Measurements from ENCODE around the gene FOXJ3. TPM values are rescaled to one million over a fixed set of nuclear protein-coding genes. Genes with fewer than 3 reads are reported as not detected.

The FOXJ3 gene
- total and polyA plus RNA-seq, 2 experiments from 2014 or later: 16.3 to 23.6 TPM

DNA sequence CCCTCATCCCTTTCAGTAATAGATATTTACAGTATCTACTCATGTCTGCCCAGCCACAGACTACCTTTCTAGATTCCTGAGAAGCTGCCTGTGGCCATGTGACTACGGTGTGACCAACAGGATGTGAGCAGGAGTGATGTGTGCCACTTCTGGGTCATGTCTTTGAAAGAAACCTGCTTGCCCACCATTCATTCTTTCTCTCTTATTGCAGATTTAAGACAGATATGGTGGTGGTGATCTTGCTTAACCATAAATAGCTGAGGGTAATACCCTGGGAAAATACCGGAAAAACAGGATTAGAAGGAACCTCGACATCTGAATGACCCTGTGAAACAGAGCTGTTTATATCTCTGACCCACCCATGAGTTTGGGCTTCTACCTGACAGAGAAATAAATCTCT is 128.9 kb downstream of the FOXJ3 start:
- Histone ChIP-seq H3K9me2 (ENCODE audit: insufficient read depth) (peaks cover 4% of the 10 kb centered on the region; the same call in 1 of the 2 replicates), H3K4me3 (no peak overlapping the region), H3K79me2 (ENCODE audit: insufficient read depth) (peaks cover 94% of the 10 kb centered on the region), H3K9ac (no peak overlapping the region), H3F3A (ENCODE audit: insufficient read depth) (peaks cover 28% of the 10 kb centered on the region), H3K4me1 (ENCODE audit: insufficient read depth) (peaks cover 21% of the 10 kb centered on the region), H3K9me3 (ENCODE audit: low read depth) (no peaks in the 10 kb centered on the region), H3K27me3 (replicated peaks; ENCODE audit: insufficient read depth) (no peaks in the 10 kb centered on the region), H4K20me1 (ENCODE audit: insufficient read depth) (no peaks in the 10 kb centered on the region), H2AFZ (no peak overlapping the region), H3K27ac (no peak overlapping the region), H3K36me3 (ENCODE audit: low read depth) (peaks cover 12% of the 10 kb centered on the region), H3K4me2 (ENCODE audit: unreplicated experiment) (no peak overlapping the region)
- TF ChIP-seq EZH2 (IDR thresholded peaks at IDR 0.05; ENCODE audit: insufficient read depth, poor library complexity, severe bottlenecking) (no peak), EZH2phosphoT487 (IDR thresholded peaks at IDR 0.05; ENCODE audit: insufficient read depth, low read depth) (no peak)
- in situ Hi-C loops (cut with MboI): no loop called here
- no peak for DNase-seq
- WGBS, 2 experiments (ENCODE audit: low coverage in 1 of 2, low lambda C conversion rate in 2 of 2, missing lambda C conversion rate in 2 of 2): 81 to 89% methylated on average over 3 of the region's 3 CpGs

DNA sequence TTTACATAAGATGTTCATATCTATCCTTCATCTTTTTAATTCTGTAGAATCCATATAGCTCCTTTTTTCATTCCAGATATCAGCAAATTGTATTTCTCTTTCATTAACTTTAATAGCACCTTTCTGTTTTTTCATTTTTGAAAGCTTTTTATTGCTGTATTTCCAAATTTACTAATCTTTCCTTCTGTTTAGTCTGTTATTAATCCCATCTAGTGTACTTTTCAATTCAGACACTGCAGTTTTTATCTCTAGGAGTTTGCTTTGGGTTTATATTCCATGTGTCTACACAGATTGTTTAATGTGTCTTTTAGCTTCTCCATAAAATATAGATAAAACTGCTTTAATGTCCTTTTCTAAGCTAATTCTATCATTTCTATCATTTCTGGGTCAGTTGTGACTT is 133.0 kb downstream of the FOXJ3 start:
- H3K9ac ChIP-seq: no peak overlapping the region
- no peaks in the 10 kb centered on the region for H3F3A ChIP-seq (ENCODE audit: insufficient read depth)
- TF ChIP-seq EZH2phosphoT487 (IDR thresholded peaks at IDR 0.05; ENCODE audit: insufficient read depth, low read depth) (no peak), EZH2 (IDR thresholded peaks at IDR 0.05; ENCODE audit: insufficient read depth, poor library complexity, severe bottlenecking) (no peak)
- peaks cover 33% of the 10 kb centered on the region for H3K36me3 ChIP-seq (ENCODE audit: low read depth)
- no peaks in the 10 kb centered on the region for H3K9me3 ChIP-seq (ENCODE audit: low read depth)
- no peaks in the 10 kb centered on the region for H3K4me1 ChIP-seq (ENCODE audit: insufficient read depth)
- in situ Hi-C loops (cut with MboI): no loop called here
- peaks cover 69% of the 10 kb centered on the region for H3K79me2 ChIP-seq (ENCODE audit: insufficient read depth)
- H4K20me1 ChIP-seq (ENCODE audit: insufficient read depth): no peaks in the 10 kb centered on the region
- DNase-seq: no peak
- H3K27me3 ChIP-seq (replicated peaks; ENCODE audit: insufficient read depth): no peaks in the 10 kb centered on the region
- no peak overlapping the region for H3K27ac ChIP-seq
- H3K4me3 ChIP-seq: no peak overlapping the region
- H3K4me2 ChIP-seq (ENCODE audit: unreplicated experiment): no peak overlapping the region
- no peaks in the 10 kb centered on the region for H3K9me2 ChIP-seq (ENCODE audit: insufficient read depth)
- no peak overlapping the region for H2AFZ ChIP-seq

DNA sequence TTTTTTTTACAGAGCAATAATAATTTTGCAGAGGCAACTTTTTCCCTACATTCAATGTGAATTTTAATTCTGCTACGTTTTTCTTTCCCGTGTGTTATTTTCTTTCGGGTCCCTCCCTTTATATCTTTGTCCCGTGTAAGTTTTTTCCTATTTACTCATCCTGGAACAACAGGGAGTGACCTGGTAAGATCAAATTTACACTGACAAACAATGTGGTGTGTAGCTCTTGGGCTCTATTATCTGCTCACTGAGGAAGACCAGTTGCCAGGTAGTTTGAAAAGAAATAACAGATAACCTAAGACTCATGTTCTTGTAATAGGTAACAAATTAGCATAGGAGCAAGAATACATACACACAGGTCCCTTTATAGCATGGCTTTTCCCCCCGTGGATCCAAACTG is 136.8 kb downstream of the FOXJ3 start:
- 96 to 99% methylated on average over 5 of the region's 5 CpGs for WGBS, 2 experiments (ENCODE audit: low coverage in 1 of 2, low lambda C conversion rate in 2 of 2, missing lambda C conversion rate in 2 of 2)
- Histone ChIP-seq H4K20me1 (ENCODE audit: insufficient read depth) (no peaks in the 10 kb centered on the region), H3K9me2 (ENCODE audit: insufficient read depth) (no peaks in the 10 kb centered on the region), H3K9me3 (ENCODE audit: low read depth) (no peaks in the 10 kb centered on the region), H3K36me3 (ENCODE audit: low read depth) (peaks cover 36% of the 10 kb centered on the region), H3K79me2 (ENCODE audit: insufficient read depth) (peaks cover 43% of the 10 kb centered on the region), H3K4me2 (ENCODE audit: unreplicated experiment) (no peak overlapping the region), H2AFZ (no peak overlapping the region), H3K4me3 (no peak overlapping the region), H3K27me3 (replicated peaks; ENCODE audit: insufficient read depth) (no peaks in the 10 kb centered on the region), H3K9ac (no peak overlapping the region), H3F3A (ENCODE audit: insufficient read depth) (no peaks in the 10 kb centered on the region), H3K27ac (no peak overlapping the region), H3K4me1 (ENCODE audit: insufficient read depth) (no peaks in the 10 kb centered on the region)
- no peak for DNase-seq
- in situ Hi-C loops (cut with MboI): no loop called here
- TF ChIP-seq EZH2 (IDR thresholded peaks at IDR 0.05; ENCODE audit: insufficient read depth, poor library complexity, severe bottlenecking) (no peak), EZH2phosphoT487 (IDR thresholded peaks at IDR 0.05; ENCODE audit: insufficient read depth, low read depth) (no peak)

DNA sequence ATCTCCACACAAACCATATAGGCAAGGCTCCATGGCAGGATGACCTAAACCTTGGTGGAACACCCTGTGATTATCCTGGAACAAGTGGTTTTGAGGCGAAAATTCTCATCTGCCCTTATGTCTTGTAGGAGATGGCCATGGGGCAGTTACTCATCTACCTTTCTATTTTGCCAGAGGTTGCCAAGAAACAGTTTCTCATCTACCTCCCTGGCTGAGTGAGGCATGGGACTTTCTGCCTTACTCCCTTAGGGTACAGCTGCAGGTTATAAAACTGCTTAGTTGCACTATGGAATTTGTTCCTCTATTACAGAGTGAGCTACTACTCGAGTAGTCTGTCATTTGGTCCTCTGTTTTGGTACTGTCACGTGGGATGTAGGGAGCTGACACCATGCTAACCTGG is 139.2 kb downstream of the FOXJ3 start:
- in situ Hi-C loops (cut with MboI): no loop called here
- H3K4me2 ChIP-seq (ENCODE audit: unreplicated experiment): no peak overlapping the region
- 98 to 99% methylated on average over 3 of the region's 3 CpGs for WGBS, 2 experiments (ENCODE audit: low coverage in 1 of 2, low lambda C conversion rate in 2 of 2, missing lambda C conversion rate in 2 of 2)
- no peaks in the 10 kb centered on the region for H3K27me3 ChIP-seq (replicated peaks; ENCODE audit: insufficient read depth)
- H2AFZ ChIP-seq: no peak overlapping the region
- peaks cover 25% of the 10 kb centered on the region; the same call in 1 of the 2 replicates for H3K79me2 ChIP-seq (ENCODE audit: insufficient read depth)
- no peak overlapping the region for H3K9ac ChIP-seq
- no peak overlapping the region for H3K27ac ChIP-seq
- H3K4me3 ChIP-seq: no peak overlapping the region
- no peak for DNase-seq
- H3K9me2 ChIP-seq (ENCODE audit: insufficient read depth): no peaks in the 10 kb centered on the region
- H3K9me3 ChIP-seq (ENCODE audit: low read depth): no peaks in the 10 kb centered on the region
- TF ChIP-seq EZH2phosphoT487 (IDR thresholded peaks at IDR 0.05; ENCODE audit: insufficient read depth, low read depth) (no peak), EZH2 (IDR thresholded peaks at IDR 0.05; ENCODE audit: insufficient read depth, poor library complexity, severe bottlenecking) (no peak)
- H3K4me1 ChIP-seq (ENCODE audit: insufficient read depth): no peaks in the 10 kb centered on the region
- no peaks in the 10 kb centered on the region for H3F3A ChIP-seq (ENCODE audit: insufficient read depth)
- no peaks in the 10 kb centered on the region for H4K20me1 ChIP-seq (ENCODE audit: insufficient read depth)
- peaks cover 25% of the 10 kb centered on the region for H3K36me3 ChIP-seq (ENCODE audit: low read depth)

DNA sequence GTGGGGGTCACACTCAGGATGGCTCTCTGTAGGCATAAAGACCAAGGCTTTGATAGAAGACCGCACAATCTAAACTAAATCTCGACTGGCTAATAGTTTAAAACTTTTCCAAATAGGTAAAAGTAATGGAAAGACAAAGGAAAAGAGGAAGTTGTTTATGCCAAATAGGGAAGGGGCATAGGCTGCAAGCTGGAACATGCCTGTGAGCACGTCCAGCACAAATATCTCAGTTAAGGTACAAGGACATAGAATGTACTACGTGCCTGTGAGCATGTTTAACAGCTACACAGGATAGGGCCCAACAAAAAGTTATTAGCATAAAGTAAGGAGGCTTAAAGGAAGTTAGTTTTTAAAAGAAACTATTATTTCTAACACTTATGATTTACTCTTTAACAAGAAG is 142.9 kb downstream of the FOXJ3 start:
- H3K9ac ChIP-seq: no peak overlapping the region
- H2AFZ ChIP-seq: no peak overlapping the region
- H3K9me3 ChIP-seq (ENCODE audit: low read depth): no peaks in the 10 kb centered on the region
- H3K27me3 ChIP-seq (replicated peaks; ENCODE audit: insufficient read depth): no peaks in the 10 kb centered on the region
- no peak overlapping the region for H3K4me3 ChIP-seq
- H4K20me1 ChIP-seq (ENCODE audit: insufficient read depth): no peaks in the 10 kb centered on the region
- 89 to 91% methylated on average over 4 of the region's 4 CpGs for WGBS, 2 experiments (ENCODE audit: low coverage in 1 of 2, low lambda C conversion rate in 2 of 2, missing lambda C conversion rate in 2 of 2)
- no peak overlapping the region for H3K4me2 ChIP-seq (ENCODE audit: unreplicated experiment)
- no peak overlapping the region for H3K27ac ChIP-seq
- peaks cover 39% of the 10 kb centered on the region for H3K36me3 ChIP-seq (ENCODE audit: low read depth)
- H3K79me2 ChIP-seq (ENCODE audit: insufficient read depth): peaks cover 14% of the 10 kb centered on the region; the same call in 1 of the 2 replicates
- H3F3A ChIP-seq (ENCODE audit: insufficient read depth): peaks cover 10% of the 10 kb centered on the region
- TF ChIP-seq EZH2phosphoT487 (IDR thresholded peaks at IDR 0.05; ENCODE audit: insufficient read depth, low read depth): no peak
- no peaks in the 10 kb centered on the region for H3K9me2 ChIP-seq (ENCODE audit: insufficient read depth)
- no peaks in the 10 kb centered on the region for H3K4me1 ChIP-seq (ENCODE audit: insufficient read depth)
- in situ Hi-C loops (cut with MboI): no loop called here
- no peak for DNase-seq

All from GM23248 (cell line).